Activated CD4-positive, CD25-positive, alpha-beta regulatory T cell treated with anti-CD3 and anti-CD28 coated beads, Interleukin-2, amount 50 U/mL, for 72 hours (primary cell): ENCODE measurements around the gene DNAJC8.

Source experiments
- DNase-seq: peaks from one replicate; pipeline ENCODE4 v3.0.0; 2021

Gene DNAJC8

GRCh38 chr1:28170001-28170596 lies 62.7 kb downstream of the DNAJC8 start:
- DNase-seq, result no peak

- no peak for DNase-seq
Measured at GRCh38 chr1:28163496-28164161, 69.2 kb downstream of the DNAJC8 start.

GRCh38 chr1:28162151-28162550 lies 70.7 kb downstream of the DNAJC8 start:
- no peak for DNase-seq

- no peak for DNase-seq
Measured at GRCh38 chr1:28161751-28162150, 71.1 kb downstream of the DNAJC8 start.

- no peak for DNase-seq
Measured at GRCh38 chr1:28160782-28161266, 72.0 kb downstream of the DNAJC8 start.

- DNase-seq, result no peak
Measured at GRCh38 chr1:28159680-28160079, 73.1 kb downstream of the DNAJC8 start.

GRCh38 chr1:28159243-28159642 lies 73.6 kb downstream of the DNAJC8 start:
- DNase-seq, result no peak

GRCh38 chr1:28157894-28158293 lies 74.9 kb downstream of the DNAJC8 start:
- no peak for DNase-seq

- DNase-seq, result no peak
Measured at GRCh38 chr1:28156821-28157220, 76.0 kb downstream of the DNAJC8 start.

GRCh38 chr1:28155628-28156027 lies 77.2 kb downstream of the DNAJC8 start:
- DNase-seq, result no peak

GRCh38 chr1:28154078-28154594 lies 78.7 kb downstream of the DNAJC8 start:
- no peak for DNase-seq
